ENCODE measurements around the gene UQCC2.

UQCC2 gene

GRCh38 chr6:33731035-33731434 lies 19.5 kb upstream of the UQCC2 start:
- peak overlapping the region; percentile 98 for H3K27ac ChIP-seq
- TF ChIP-seq ZFX (IDR thresholded peaks at IDR 0.05; ENCODE audit: borderline replicate concordance) = no peak
- no peak for TF ChIP-seq CTCF (IDR thresholded peaks at IDR 0.05)

- peak overlapping the region; percentile 98 for H3K27ac ChIP-seq
- TF ChIP-seq ZFX (IDR thresholded peaks at IDR 0.05; ENCODE audit: borderline replicate concordance) (no peak), CTCF (IDR thresholded peaks at IDR 0.05) (no peak)
These were observed 19.1 kb upstream of the UQCC2 start for GRCh38 chr6:33730611-33731010.

- peak overlapping the region; percentile 98; the same call in 1 of the 2 replicates for H3K27ac ChIP-seq
- TF ChIP-seq CTCF (IDR thresholded peaks at IDR 0.05) (no peak), ZFX (IDR thresholded peaks at IDR 0.05; ENCODE audit: borderline replicate concordance) (no peak)
These were observed 17.6 kb upstream of the UQCC2 start for GRCh38 chr6:33729059-33729458.

- no peak for TF ChIP-seq CTCF (IDR thresholded peaks at IDR 0.05)
- no peak for TF ChIP-seq ZFX (IDR thresholded peaks at IDR 0.05; ENCODE audit: borderline replicate concordance)
These were observed 16.9 kb upstream of the UQCC2 start for GRCh38 chr6:33728438-33728837.

GRCh38 chr6:33727932-33728331 lies 16.4 kb upstream of the UQCC2 start:
- TF ChIP-seq ZFX (IDR thresholded peaks at IDR 0.05; ENCODE audit: borderline replicate concordance) (no peak), CTCF (IDR thresholded peaks at IDR 0.05) (no peak)
- H3K27ac ChIP-seq = peak overlapping the region; percentile 51

More at GRCh38 chr6:33728438-33728837, 16.9 kb upstream of the UQCC2 start:
- peak overlapping the region; percentile 51 for H3K27ac ChIP-seq

GRCh38 chr6:33727126-33727525 lies 15.6 kb upstream of the UQCC2 start:
- peak overlapping the region; percentile 51; the same call in 1 of the 2 replicates for H3K27ac ChIP-seq
- TF ChIP-seq ZFX (IDR thresholded peaks at IDR 0.05; ENCODE audit: borderline replicate concordance) = no peak
- no peak for TF ChIP-seq CTCF (IDR thresholded peaks at IDR 0.05)

GRCh38 chr6:33726696-33727095 lies 15.2 kb upstream of the UQCC2 start:
- H3K27ac ChIP-seq = no peak overlapping the region

More at GRCh38 chr6:33726696-33727095, 15.2 kb upstream of the UQCC2 start:
- TF ChIP-seq ZFX (IDR thresholded peaks at IDR 0.05; ENCODE audit: borderline replicate concordance) = no peak
- no peak for TF ChIP-seq CTCF (IDR thresholded peaks at IDR 0.05)

Measured in 22Rv1 (cell line).